Subcutaneous adipose tissue (tissue), 4 donors: ENCODE measurements around the gene DMPK. TPM values are rescaled to one million over a fixed set of nuclear protein-coding genes. Genes with fewer than 3 reads are reported as not detected.

Source experiments
- total RNA-seq, 4 donors: library from RNA; depleted of rRNA; stranded (reverse); fragments of >200 nt; gene quantifications; one replicate each; pipeline ENCODE4 v1.1.0, GENCODE V29; 2016
- TF ChIP-seq, protein P1 (sequence below): fragments of 450-650 bp; IDR thresholded peaks from one replicate; pipeline ENCODE4 v1.5.1; 2016; ENCODE audit warnings: low read depth, mild to moderate bottlenecking, control low read depth, antibody characterized with exemption, moderate library complexity

The DMPK gene
- total RNA-seq, 4 donors from 2014 or later, result 7.0 to 39.2 (median 18.6) TPM

- TF ChIP-seq, protein P1, sequence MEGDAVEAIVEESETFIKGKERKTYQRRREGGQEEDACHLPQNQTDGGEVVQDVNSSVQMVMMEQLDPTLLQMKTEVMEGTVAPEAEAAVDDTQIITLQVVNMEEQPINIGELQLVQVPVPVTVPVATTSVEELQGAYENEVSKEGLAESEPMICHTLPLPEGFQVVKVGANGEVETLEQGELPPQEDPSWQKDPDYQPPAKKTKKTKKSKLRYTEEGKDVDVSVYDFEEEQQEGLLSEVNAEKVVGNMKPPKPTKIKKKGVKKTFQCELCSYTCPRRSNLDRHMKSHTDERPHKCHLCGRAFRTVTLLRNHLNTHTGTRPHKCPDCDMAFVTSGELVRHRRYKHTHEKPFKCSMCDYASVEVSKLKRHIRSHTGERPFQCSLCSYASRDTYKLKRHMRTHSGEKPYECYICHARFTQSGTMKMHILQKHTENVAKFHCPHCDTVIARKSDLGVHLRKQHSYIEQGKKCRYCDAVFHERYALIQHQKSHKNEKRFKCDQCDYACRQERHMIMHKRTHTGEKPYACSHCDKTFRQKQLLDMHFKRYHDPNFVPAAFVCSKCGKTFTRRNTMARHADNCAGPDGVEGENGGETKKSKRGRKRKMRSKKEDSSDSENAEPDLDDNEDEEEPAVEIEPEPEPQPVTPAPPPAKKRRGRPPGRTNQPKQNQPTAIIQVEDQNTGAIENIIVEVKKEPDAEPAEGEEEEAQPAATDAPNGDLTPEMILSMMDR, result no peak
These were observed 4.8 kb downstream of the DMPK start for GRCh38 chr19:45777395-45777961.

DNA sequence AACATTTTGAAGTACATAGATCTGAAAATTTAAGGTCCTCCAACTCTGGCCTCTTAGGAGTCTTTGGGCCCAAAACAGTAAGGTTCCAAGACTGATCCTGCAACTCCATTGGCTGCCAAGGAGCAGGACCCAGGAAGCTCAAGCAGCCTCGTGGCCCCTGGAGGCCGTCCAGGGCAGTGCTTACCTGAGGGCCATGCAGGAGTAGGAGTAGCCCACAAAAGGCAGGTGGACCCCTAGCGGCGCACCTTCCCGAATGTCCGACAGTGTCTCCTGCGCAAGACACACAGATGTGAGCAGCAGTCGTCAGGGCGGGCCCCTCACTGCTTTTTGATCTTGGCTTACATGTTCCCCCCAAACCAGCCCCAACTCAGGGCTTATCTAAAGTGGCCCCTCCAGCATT lies 7.5 kb downstream of the DMPK start:
- TF ChIP-seq, protein P1, result no peak

DNA sequence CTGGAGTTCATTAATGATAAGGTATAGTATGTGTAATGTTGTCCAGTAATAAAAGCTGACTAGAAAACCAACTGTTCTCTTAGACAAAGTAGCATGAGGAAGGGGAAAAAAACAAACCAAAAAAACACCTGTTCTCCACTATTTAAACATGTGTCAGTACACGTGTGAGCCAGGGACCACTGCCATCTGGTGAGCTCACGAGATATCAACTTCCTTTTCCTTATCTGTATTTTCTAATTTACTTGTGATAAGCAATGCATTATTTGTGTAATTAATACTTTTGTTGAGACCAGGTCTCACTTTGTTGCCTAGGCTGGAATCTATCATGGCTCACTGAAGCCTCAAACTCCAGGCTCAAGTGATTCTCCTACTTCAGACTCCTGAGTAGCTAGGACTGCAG lies 8.9 kb downstream of the DMPK start:
- TF ChIP-seq, protein P1, result no peak

- TF ChIP-seq, protein P1, result no peak
These were observed 9.4 kb downstream of the DMPK start for GRCh38 chr19:45772912-45773311.

DNA sequence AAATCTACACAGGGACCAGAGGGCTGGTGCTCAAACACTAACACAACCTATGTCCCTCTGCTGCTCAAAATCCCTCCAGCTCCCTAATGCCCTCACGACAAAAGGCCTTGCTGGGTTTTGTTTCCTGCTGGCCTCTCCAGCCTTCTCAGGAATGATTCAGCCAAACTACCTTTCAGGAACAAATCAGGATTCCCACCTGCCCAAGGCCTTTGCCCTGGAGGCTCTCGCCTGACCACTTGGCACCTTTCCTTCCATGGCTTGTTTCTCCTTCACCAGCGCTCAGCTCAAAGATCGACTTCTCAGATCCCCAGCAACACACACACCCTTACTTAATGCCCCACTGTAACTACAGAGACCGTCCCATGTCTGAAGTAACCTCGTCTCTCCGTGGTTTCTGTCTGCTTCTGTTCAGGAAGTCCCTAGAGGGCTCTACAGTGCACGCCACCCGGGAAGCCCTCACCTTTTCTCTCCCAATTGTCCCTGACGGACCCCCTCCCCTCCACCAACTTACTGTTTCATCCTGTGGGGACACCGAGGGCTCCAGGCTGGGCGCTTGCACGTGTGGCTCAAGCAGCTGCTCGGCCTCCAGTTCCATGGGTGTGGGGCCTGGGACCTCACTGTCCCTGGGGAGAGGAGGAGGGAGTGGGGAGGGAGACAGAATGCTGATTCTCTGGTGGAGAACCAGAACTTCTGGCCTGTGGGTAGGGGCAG lies 10.0 kb downstream of the DMPK start:
- TF ChIP-seq, protein P1, result no peak

DNA sequence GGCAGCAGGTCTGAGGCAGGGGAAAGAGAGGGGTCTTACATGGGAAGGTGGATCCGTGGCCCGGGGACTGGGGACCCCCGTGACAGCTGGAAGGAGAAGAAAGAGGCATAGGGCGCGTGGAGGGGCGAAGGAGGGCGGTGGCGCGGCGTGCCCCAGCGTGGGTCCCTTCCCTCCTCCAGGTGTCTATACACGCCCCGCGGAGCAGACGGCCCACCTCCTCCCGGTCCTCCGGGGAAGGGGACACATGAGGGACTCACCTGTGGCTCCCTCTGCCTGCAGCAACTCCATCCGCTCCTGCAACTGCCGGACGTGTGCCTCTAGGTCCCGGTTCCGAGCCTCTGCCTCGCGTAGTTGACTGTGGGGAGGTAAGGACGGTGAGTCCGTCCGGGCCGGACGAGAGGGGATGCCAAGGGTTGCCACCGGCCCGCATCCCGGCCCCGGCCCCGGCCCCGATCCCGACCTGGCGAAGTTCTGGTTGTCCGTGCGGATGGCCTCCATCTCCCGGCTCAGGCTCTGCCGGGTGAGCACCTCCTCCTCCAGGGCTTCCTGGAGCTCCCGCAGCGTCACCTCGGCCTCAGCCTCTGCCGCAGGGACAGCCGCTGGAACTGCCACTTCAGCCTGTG lies 10.9 kb downstream of the DMPK start:
- TF ChIP-seq, protein P1, result no peak

GRCh38 chr19:45770192-45771101 lies 11.8 kb downstream of the DMPK start:
- TF ChIP-seq, protein P1, result no peak
